22Rv1 (cell line): Measurements from ENCODE around the gene LTBP3.

ENCODE experiments used
- H3K27ac ChIP-seq: fragments of 450-650 bp; 2 replicates; pipeline ENCODE4 v1.5.1; 2017
- CTCF ChIP-seq: fragments of 450-650 bp; IDR thresholded peaks from 2 replicates; pipeline ENCODE4 v1.5.1; 2017; ENCODE audit warnings: mild to moderate bottlenecking
- ZFX ChIP-seq: fragments of 450-650 bp; IDR thresholded peaks from 2 replicates; pipeline ENCODE4 v1.6.1; 2017; ENCODE audit warnings: antibody characterized with exemption, borderline replicate concordance

LTBP3 gene

GRCh38 chr11:65596520-65596919, 38.4 kb upstream of the LTBP3 start:
- TF ChIP-seq CTCF (no peak), ZFX (no peak)
- H3K27ac ChIP-seq: no peak overlapping the region

- TF ChIP-seq ZFX (no peak), CTCF (no peak)
- 0 out of 2 replicates have a peak within 1 kb of the TSS, but pooled peaks have one; percentile 8 for H3K27ac ChIP-seq
Observed at GRCh38 chr11:65595543-65596281, 37.6 kb upstream of the LTBP3 start, which contains the start of gene KCNK7. TSS of gene KCNK7 (minus strand) at chr11:65595800. CDS start at chr11:65595772, 28 bp downstream.

- H3K27ac ChIP-seq: no peak overlapping the region
- no peak for TF ChIP-seq ZFX
- TF ChIP-seq CTCF: no peak
Observed at GRCh38 chr11:65595131-65595530, 37.0 kb upstream of the LTBP3 start.

GRCh38 chr11:65593518-65594414, 35.6 kb upstream of the LTBP3 start:
- TF ChIP-seq CTCF (peak; percentile 82), ZFX (no peak)
- H3K27ac ChIP-seq: 0 out of 2 replicates have a peak overlapping the region, but pooled peaks have one; percentile 8

GRCh38 chr11:65592858-65593517, 34.8 kb upstream of the LTBP3 start:
- no peak overlapping the region for H3K27ac ChIP-seq
- TF ChIP-seq ZFX (no peak), CTCF (no peak)

- no peak for TF ChIP-seq CTCF
- no peak overlapping the region for H3K27ac ChIP-seq
Observed at GRCh38 chr11:65591939-65592857, 34.0 kb upstream of the LTBP3 start.
